Activated CD8-positive, alpha-beta memory T cell treated with anti-CD3 and anti-CD28 coated beads for 1 hour (primary cell): ENCODE data around the gene COPS4.

Source experiments
- DNase-seq, 2 donors: peaks; one replicate each; pipeline ENCODE4 v3.0.0-alpha.2; 2020; ENCODE audit warnings: low read depth in 1 of 2; ENCODE audit errors: extremely low read depth in 1 of 2

COPS4 gene

GRCh38 chr4:83115656-83116285 is 80.8 kb downstream of the COPS4 start:
- no peak for DNase-seq

- no peak for DNase-seq
These were observed 83.9 kb downstream of the COPS4 start for GRCh38 chr4:83118869-83119268.

DNA sequence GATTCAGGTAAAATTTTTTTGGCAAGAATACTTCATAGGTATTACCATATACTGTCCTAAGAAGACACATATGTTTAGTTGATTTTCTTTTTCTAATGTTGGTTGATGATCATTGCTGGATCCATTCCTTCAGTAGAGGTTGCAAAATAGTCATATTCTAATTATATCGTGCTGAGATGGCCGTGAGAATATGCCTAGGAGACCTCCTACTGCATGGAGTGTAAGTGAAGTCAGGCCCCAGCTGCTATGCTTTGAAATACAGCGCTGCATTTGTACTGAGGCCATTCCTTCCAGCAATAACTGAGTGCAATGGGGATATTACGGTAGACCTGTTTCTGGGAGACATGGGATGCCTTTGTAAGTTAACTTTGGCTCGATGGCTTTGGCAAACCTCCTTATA is 86.3 kb downstream of the COPS4 start:
- DNase-seq: no peak

GRCh38 chr4:83124111-83124780 is 89.3 kb downstream of the COPS4 start:
- no peak for DNase-seq
